HepG2 (cell line): Measurements from ENCODE around the gene FUT6. TPM values are rescaled to one million over a fixed set of nuclear protein-coding genes. Genes with fewer than 3 reads are reported as not detected.

Source experiments
- ASH2L ChIP-seq: fragments of 300-600, 200-600 bp; sonication (generic); IDR thresholded peaks from 2 replicates; pipeline ENCODE4 v1.7.0; 2017; ENCODE audit warnings: low read depth, mild to moderate bottlenecking, moderate library complexity, mixed read lengths, low read length; ENCODE audit not compliant: insufficient read length
- CCDC6 ChIP-seq: sonication (generic); formaldehyde crosslinking; IDR thresholded peaks from 2 replicates; pipeline ENCODE4 v1.8.1; 2022; ENCODE audit warnings: mild to moderate bottlenecking, missing genetic modification reagents, moderate library complexity
- GTF3A ChIP-seq: sonication (generic); formaldehyde crosslinking; conservative IDR thresholded peaks from 2 replicates; pipeline ENCODE4 v1.4.0; 2020; ENCODE audit warnings: mild to moderate bottlenecking, missing genetic modification reagents
- HDAC1 ChIP-seq: sonication (generic); formaldehyde crosslinking; IDR thresholded peaks from 2 replicates; pipeline ENCODE4 v1.5.1; 2020; ENCODE audit warnings: mild to moderate bottlenecking, missing genetic modification reagents
- KDM5A ChIP-seq: fragments of 200-600 bp; sonication (generic); IDR thresholded peaks from 2 replicates; pipeline ENCODE4 v1.7.0; 2018; ENCODE audit warnings: antibody characterized with exemption, mild to moderate bottlenecking, low read length, borderline replicate concordance
- LCORL ChIP-seq, 2 experiments: fragments of 450-650 bp in 1 of 2; sonication (generic) in 1 of 2; formaldehyde crosslinking in 1 of 2; IDR thresholded peaks; 2 replicates each; pipeline versions ENCODE4 v1.5.0 to v1.6.1; 2017 to 2020; ENCODE audit warnings: antibody characterized with exemption in 1 of 2, missing genetic modification reagents in 1 of 2
- MEIS2 ChIP-seq: sonication (generic); formaldehyde crosslinking; IDR thresholded peaks from 2 replicates; pipeline ENCODE4 v1.9.0; 2021; ENCODE audit warnings: mild to moderate bottlenecking, missing genetic modification reagents
- NR2F2 ChIP-seq: IDR thresholded peaks from 2 replicates; pipeline ENCODE4 v1.6.1; 2012; ENCODE audit warnings: low read depth, inconsistent platforms, borderline replicate concordance
- PHF8 ChIP-seq: sonication (generic); formaldehyde crosslinking; IDR thresholded peaks from 2 replicates; pipeline ENCODE4 v1.5.0; 2020; ENCODE audit warnings: missing genetic modification reagents
- RCOR2 ChIP-seq: IDR thresholded peaks from 2 replicates; pipeline ENCODE4 v1.6.1; 2016; ENCODE audit warnings: missing biosample characterization, missing genetic modification reagents
- RFX1 ChIP-seq: fragments of 450-650 bp; IDR thresholded peaks from 2 replicates; pipeline ENCODE4 v1.6.1; 2017
- SCMH1 ChIP-seq: sonication (generic); formaldehyde crosslinking; IDR thresholded peaks from 2 replicates; pipeline ENCODE4 v1.9.0; 2021; ENCODE audit warnings: missing genetic modification reagents, mild to moderate bottlenecking, borderline replicate concordance
- SP5 ChIP-seq: IDR thresholded peaks from 2 replicates; pipeline ENCODE4 v1.6.1; 2016; ENCODE audit warnings: low read depth, borderline replicate concordance
- TBP ChIP-seq: sonication (generic); formaldehyde crosslinking; IDR thresholded peaks from 2 replicates; pipeline ENCODE4 v1.5.0; 2020; ENCODE audit warnings: missing genetic modification reagents
- ZMYM4 ChIP-seq: sonication (generic); formaldehyde crosslinking; IDR thresholded peaks from 2 replicates; pipeline ENCODE4 v1.8.1; 2023; ENCODE audit warnings: mild to moderate bottlenecking, missing genetic modification reagents
- ZNF230 ChIP-seq: sonication (generic); formaldehyde crosslinking; IDR thresholded peaks from 2 replicates; pipeline ENCODE4 v1.4.0; 2020; ENCODE audit warnings: mild to moderate bottlenecking, missing genetic modification reagents
- ZNF253 ChIP-seq: sonication (generic); formaldehyde crosslinking; IDR thresholded peaks from 2 replicates; pipeline ENCODE4 v1.8.0; 2022; ENCODE audit warnings: mild to moderate bottlenecking, missing genetic modification reagents, borderline replicate concordance
- polyA plus RNA-seq, 8 experiments: library from polyadenylated mRNA; depleted of rRNA in 3 of 8; stranded (reverse) in 7 of 8; unstranded in 1 of 8; fragments of >200 nt; fragmentation: Illumina TruSeq in 4 of 8; extraction: Trizol in 4 of 8; gene quantifications; 2 replicates each; pipeline versions ENCODE4 v1.2.1 to v1.2.3, GENCODE V29; 2011 to 2016; ENCODE audit warnings: low read depth in 4 of 8, missing spikeins in 1 of 8, mixed read lengths in 1 of 8; ENCODE audit not compliant: insufficient read depth in 1 of 8
- total RNA-seq, 5 experiments: library from RNA; depleted of rRNA; stranded (reverse); fragments of >200 nt; fragmentation: Illumina TruSeq; extraction: Trizol; gene quantifications; 2 replicates each; pipeline ENCODE4 v1.2.3, GENCODE V29; 2016; ENCODE audit warnings: low read depth in 1 of 5
- TF ChIP-seq, protein P1 (sequence below): sonication (generic); formaldehyde crosslinking; IDR thresholded peaks from 2 replicates; pipeline ENCODE4 v1.8.0; 2023; ENCODE audit warnings: mild to moderate bottlenecking, missing genetic modification reagents
- TF ChIP-seq, protein P2 (sequence below), 2 experiments: sonication (generic) in 1 of 2; formaldehyde crosslinking in 1 of 2; IDR thresholded peaks; 2 replicates each; pipeline versions ENCODE4 v1.5.1 to v1.6.1; 2011 to 2020; ENCODE audit warnings: borderline replicate concordance in 1 of 2, low read depth in 1 of 2, low read length in 1 of 2, mild to moderate bottlenecking in 1 of 2, missing genetic modification reagents in 1 of 2, moderate library complexity in 1 of 2
- TF ChIP-seq, protein P3 (sequence below): IDR thresholded peaks from 2 replicates; pipeline ENCODE4 v1.6.1; 2012; ENCODE audit warnings: inconsistent platforms
- TF ChIP-seq, protein P4 (sequence below): fragments of 450-650 bp; IDR thresholded peaks from 2 replicates; pipeline ENCODE4 v1.6.1; 2017; ENCODE audit warnings: mild to moderate bottlenecking
- TF ChIP-seq, protein P5 (sequence below): sonication (generic); formaldehyde crosslinking; IDR thresholded peaks from 2 replicates; pipeline ENCODE4 v1.4.0; 2020; ENCODE audit warnings: mild to moderate bottlenecking, missing genetic modification reagents, borderline replicate concordance

Gene FUT6
- total and polyA plus RNA-seq, 2 of the 13 experiments (the other 11 are each of a cell fraction or from before 2014, with no cell fraction given) = 8.2 to 27.7 TPM

DNA sequence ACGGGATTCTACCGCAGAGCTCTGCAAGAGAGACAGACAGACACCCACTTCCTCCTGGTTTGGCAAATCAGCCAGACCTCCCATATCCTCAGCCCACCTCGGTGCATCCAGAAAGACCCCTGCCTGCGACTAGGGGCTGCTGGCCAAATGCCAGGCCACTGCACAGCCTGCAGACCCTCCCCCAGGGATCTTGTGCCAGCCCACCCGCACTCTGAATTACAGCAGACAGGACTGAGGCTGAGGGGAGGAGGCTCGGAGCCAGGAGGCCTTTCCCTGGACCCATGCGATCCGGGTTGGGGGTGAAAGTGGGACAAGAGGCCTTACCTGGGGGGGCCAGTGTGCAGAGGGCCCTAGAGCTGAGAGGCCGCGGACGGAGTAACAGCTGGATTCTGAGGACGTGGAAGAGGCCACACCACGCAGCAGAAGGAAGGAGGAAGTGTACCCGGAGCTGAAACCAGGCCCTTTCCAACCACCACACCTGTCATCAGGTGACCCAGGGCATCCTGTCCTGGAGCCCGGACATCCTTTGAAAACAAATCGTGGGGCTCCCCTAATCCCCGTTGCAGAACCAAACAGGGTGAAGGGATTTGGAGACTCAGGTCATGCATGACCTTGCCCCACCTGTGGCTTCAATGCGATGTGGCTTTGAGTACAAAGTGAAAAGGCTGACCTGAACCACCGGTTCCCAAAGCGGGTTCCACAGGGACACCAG is 993 bp downstream of the FUT6 start (continued):
- TF ChIP-seq, protein P1, sequence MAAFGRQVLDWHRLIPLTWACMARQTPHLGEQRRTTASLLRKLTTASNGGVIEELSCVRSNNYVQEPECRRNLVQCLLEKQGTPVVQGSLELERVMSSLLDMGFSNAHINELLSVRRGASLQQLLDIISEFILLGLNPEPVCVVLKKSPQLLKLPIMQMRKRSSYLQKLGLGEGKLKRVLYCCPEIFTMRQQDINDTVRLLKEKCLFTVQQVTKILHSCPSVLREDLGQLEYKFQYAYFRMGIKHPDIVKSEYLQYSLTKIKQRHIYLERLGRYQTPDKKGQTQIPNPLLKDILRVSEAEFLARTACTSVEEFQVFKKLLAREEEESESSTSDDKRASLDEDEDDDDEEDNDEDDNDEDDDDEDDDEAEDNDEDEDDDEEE (CRISPR knock-in tag) = no peak
- TF ChIP-seq TBP (CRISPR knock-in tag) (no peak), NR2F2 (no peak), SP5 (CRISPR knock-in tag) (no peak), MEIS2 (CRISPR knock-in tag) (peak; percentile 10; the same call in 1 of the 2 replicates), SCMH1 (CRISPR knock-in tag) (no peak), ZNF230 (no peak), HDAC1 (peak; percentile 41; the same call in 1 of the 2 replicates), LCORL (IDR thresholded peaks at IDR 0.05) (no peak), LCORL (CRISPR knock-in tag; IDR thresholded peaks at IDR 0.05) (no peak), RCOR2 (CRISPR knock-in tag) (peak; percentile 65; the same call in 1 of the 2 replicates), PHF8 (CRISPR knock-in tag) (peak; percentile 57), ZMYM4 (CRISPR knock-in tag) (peak; percentile 56; the same call in 1 of the 2 replicates), RFX1 (no peak), ASH2L (no peak), CCDC6 (no peak), GTF3A (no peak), KDM5A (no peak), ZNF253 (CRISPR knock-in tag) (no peak)
- TF ChIP-seq, protein P2, sequence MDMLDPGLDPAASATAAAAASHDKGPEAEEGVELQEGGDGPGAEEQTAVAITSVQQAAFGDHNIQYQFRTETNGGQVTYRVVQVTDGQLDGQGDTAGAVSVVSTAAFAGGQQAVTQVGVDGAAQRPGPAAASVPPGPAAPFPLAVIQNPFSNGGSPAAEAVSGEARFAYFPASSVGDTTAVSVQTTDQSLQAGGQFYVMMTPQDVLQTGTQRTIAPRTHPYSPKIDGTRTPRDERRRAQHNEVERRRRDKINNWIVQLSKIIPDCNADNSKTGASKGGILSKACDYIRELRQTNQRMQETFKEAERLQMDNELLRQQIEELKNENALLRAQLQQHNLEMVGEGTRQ (IDR thresholded peaks at IDR 0.05; ENCODE audit: low read depth, low read length) = no peak
- TF ChIP-seq, protein P2 (CRISPR knock-in tag; IDR thresholded peaks at IDR 0.05; ENCODE audit: borderline replicate concordance) = no peak
- TF ChIP-seq, protein P3, sequence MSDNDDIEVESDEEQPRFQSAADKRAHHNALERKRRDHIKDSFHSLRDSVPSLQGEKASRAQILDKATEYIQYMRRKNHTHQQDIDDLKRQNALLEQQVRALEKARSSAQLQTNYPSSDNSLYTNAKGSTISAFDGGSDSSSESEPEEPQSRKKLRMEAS = no peak; the same call in 1 of the 2 replicates
- TF ChIP-seq, protein P4, sequence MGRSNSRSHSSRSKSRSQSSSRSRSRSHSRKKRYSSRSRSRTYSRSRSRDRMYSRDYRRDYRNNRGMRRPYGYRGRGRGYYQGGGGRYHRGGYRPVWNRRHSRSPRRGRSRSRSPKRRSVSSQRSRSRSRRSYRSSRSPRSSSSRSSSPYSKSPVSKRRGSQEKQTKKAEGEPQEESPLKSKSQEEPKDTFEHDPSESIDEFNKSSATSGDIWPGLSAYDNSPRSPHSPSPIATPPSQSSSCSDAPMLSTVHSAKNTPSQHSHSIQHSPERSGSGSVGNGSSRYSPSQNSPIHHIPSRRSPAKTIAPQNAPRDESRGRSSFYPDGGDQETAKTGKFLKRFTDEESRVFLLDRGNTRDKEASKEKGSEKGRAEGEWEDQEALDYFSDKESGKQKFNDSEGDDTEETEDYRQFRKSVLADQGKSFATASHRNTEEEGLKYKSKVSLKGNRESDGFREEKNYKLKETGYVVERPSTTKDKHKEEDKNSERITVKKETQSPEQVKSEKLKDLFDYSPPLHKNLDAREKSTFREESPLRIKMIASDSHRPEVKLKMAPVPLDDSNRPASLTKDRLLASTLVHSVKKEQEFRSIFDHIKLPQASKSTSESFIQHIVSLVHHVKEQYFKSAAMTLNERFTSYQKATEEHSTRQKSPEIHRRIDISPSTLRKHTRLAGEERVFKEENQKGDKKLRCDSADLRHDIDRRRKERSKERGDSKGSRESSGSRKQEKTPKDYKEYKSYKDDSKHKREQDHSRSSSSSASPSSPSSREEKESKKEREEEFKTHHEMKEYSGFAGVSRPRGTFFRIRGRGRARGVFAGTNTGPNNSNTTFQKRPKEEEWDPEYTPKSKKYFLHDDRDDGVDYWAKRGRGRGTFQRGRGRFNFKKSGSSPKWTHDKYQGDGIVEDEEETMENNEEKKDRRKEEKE = no peak
- TF ChIP-seq, protein P5, sequence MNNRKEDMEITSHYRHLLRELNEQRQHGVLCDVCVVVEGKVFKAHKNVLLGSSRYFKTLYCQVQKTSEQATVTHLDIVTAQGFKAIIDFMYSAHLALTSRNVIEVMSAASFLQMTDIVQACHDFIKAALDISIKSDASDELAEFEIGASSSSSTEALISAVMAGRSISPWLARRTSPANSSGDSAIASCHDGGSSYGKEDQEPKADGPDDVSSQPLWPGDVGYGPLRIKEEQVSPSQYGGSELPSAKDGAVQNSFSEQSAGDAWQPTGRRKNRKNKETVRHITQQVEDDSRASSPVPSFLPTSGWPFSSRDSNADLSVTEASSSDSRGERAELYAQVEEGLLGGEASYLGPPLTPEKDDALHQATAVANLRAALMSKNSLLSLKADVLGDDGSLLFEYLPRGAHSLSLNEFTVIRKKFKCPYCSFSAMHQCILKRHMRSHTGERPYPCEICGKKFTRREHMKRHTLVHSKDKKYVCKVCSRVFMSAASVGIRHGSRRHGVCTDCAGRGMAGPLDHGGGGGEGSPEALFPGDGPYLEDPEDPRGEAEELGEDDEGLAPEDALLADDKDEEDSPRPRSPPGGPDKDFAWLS (CRISPR knock-in tag) = no peak
